ELF-1 (cell line): Measurements from ENCODE around the gene SRRD.
"Not testable (repeated sequence)": the region's sequence is repeated elsewhere in the genome, so short reads cannot be mapped to it uniquely, and the experiment has no call there.

ENCODE experiments used
- DNase-seq: peaks from one replicate; pipeline ENCODE4 v3.0.0-alpha.2; 2016; ENCODE audit warnings: low read depth, low spot score

The SRRD gene

GRCh38 chr22:26522592-26522991 is 38.9 kb downstream of the SRRD start:
- no peak for DNase-seq

GRCh38 chr22:26524870-26525269 is 41.2 kb downstream of the SRRD start:
- DNase-seq = no peak

- DNase-seq = no peak
These were observed 42.4 kb downstream of the SRRD start for GRCh38 chr22:26525946-26526564.

GRCh38 chr22:26527167-26527566 is 43.5 kb downstream of the SRRD start:
- DNase-seq = no peak

- DNase-seq = no peak
These were observed 44.1 kb downstream of the SRRD start for GRCh38 chr22:26527574-26528465.

GRCh38 chr22:26528518-26528917 is 44.8 kb downstream of the SRRD start:
- DNase-seq = not testable (repeated sequence)

- DNase-seq = no peak
These were observed 45.7 kb downstream of the SRRD start for GRCh38 chr22:26529345-26529744.

GRCh38 chr22:26534171-26534855 is 50.6 kb downstream of the SRRD start:
- no peak for DNase-seq

- DNase-seq = no peak
These were observed 51.4 kb downstream of the SRRD start for GRCh38 chr22:26534874-26535602.

GRCh38 chr22:26535603-26535908 is 51.9 kb downstream of the SRRD start:
- no peak for DNase-seq

- DNase-seq = no peak
These were observed 52.5 kb downstream of the SRRD start for GRCh38 chr22:26536056-26536761.

GRCh38 chr22:26536762-26537134 is 53.1 kb downstream of the SRRD start:
- no peak for DNase-seq

- no peak for DNase-seq
These were observed 56.4 kb downstream of the SRRD start for GRCh38 chr22:26540119-26540518.

- no peak for DNase-seq
These were observed 57.6 kb downstream of the SRRD start for GRCh38 chr22:26541167-26541819.

GRCh38 chr22:26542831-26543230 is 59.2 kb downstream of the SRRD start:
- no peak for DNase-seq
